ENCODE measurements around the gene PRKCSH.

The PRKCSH gene

DNA sequence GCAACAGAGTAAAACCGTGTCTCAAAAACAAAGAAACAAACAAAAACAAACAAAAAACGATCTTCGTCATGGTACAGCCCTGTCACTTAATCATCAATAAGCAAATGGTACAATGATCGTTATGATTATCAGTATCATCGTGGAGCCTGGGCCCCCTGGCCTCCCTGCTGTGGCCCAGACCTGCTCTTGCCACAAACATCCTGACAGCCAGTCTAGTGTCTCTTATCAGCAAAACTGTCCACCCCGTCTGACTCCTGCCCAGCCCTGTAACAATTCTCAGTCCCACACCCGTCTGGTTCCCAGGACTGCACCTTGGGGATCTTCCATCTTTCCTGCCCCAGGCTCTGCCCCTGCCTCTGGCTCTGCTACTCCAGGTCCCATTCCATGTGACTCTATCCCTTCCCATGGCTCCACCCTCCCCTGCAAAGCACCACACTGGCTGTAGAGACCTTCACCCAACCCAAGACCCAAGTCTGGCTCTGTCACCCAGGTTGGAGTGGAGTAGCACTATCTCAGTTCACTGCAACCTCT lies 64.5 kb downstream of the PRKCSH start:
- H3K36me3 ChIP-seq (replicated peaks), result peaks cover 7% of the 10 kb centered on the region
- DNase-seq (ENCODE audit: low spot score in 2 of 2), result no peak
- in situ Hi-C loops (cut with MboI; ENCODE audit: low sequenced_read_pairs), result no loop called here

More for the DNA sequence above, 64.5 kb downstream of the PRKCSH start:
- Histone ChIP-seq H3K9me3 (no peaks in the 10 kb centered on the region), H3K27me3 (ENCODE audit: low read depth) (no peaks in the 10 kb centered on the region), H3K4me1 (0 out of 2 replicates have a peak, but pooled peaks cover 2% of the 10 kb centered on the region), H3K4me3 (no peak overlapping the region)
